ENCODE data around the gene PAPPA2.

The PAPPA2 gene

GRCh38 chr1:176803596-176803995 lies 340.6 kb downstream of the PAPPA2 start:
- H3K4me2 ChIP-seq (ENCODE audit: low read depth, low read length) = no peak overlapping the region
- H3K27me3 ChIP-seq (replicated peaks; ENCODE audit: insufficient read depth, low read length) = no peaks in the 10 kb centered on the region
- H3K27ac ChIP-seq (ENCODE audit: low read length) = no peak overlapping the region
- H3K9ac ChIP-seq (ENCODE audit: low read length) = no peak overlapping the region
- H2AFZ ChIP-seq (ENCODE audit: low read length) = no peak overlapping the region
- no peaks in the 10 kb centered on the region for H3K9me2 ChIP-seq (replicated peaks; ENCODE audit: insufficient read depth, low read length)
- H3K4me1 ChIP-seq (ENCODE audit: low read length) = no peaks in the 10 kb centered on the region
- H3F3A ChIP-seq (ENCODE audit: insufficient read depth, low read length) = no peaks in the 10 kb centered on the region
- DNase-seq = no peak
- no peaks in the 10 kb centered on the region for H3K79me2 ChIP-seq (ENCODE audit: low read length)
- no peak overlapping the region for H3K4me3 ChIP-seq (ENCODE audit: low read length)
- H3K36me3 ChIP-seq (replicated peaks; ENCODE audit: insufficient read depth, low read length) = no peaks in the 10 kb centered on the region
- H3K9me3 ChIP-seq (replicated peaks; ENCODE audit: insufficient read depth, low read length) = no peaks in the 10 kb centered on the region
- TF ChIP-seq EZH2phosphoT487 (IDR thresholded peaks at IDR 0.05; ENCODE audit: low read length) = no peak
- no peak for TF ChIP-seq CTCF (IDR thresholded peaks at IDR 0.05; ENCODE audit: low read length)
- no peaks in the 10 kb centered on the region for H4K20me1 ChIP-seq (ENCODE audit: insufficient read depth, low read length)

DNA sequence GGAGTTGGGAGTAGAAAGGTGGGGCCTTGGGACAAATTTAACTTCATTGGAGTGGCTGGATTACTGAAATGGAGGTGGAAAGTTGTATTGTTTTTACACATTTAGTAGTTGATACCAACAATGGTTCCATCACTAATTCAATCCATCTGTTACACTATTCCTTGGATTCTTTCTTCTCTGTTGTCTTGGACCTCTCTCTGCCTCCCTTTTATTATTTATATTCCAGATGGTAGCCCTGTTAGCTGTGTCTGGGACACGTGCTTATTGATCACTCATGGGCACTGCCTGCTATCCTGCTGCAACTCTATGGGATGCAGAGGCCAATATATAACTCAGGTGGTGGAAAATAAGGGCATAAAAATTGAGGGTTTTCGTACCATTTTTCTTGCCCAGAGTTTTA lies 346.3 kb downstream of the PAPPA2 start:
- no peak overlapping the region for H3K4me2 ChIP-seq (ENCODE audit: low read depth, low read length)
- no peak for DNase-seq
- no peaks in the 10 kb centered on the region for H3F3A ChIP-seq (ENCODE audit: insufficient read depth, low read length)
- no peaks in the 10 kb centered on the region for H4K20me1 ChIP-seq (ENCODE audit: insufficient read depth, low read length)
- H3K9me2 ChIP-seq (replicated peaks; ENCODE audit: insufficient read depth, low read length) = no peaks in the 10 kb centered on the region
- H3K4me3 ChIP-seq (ENCODE audit: low read length) = no peak overlapping the region
- H3K79me2 ChIP-seq (ENCODE audit: low read length) = no peaks in the 10 kb centered on the region
- TF ChIP-seq EZH2phosphoT487 (IDR thresholded peaks at IDR 0.05; ENCODE audit: low read length) = no peak
- no peak for TF ChIP-seq EZH2 (optimal IDR thresholded peaks at IDR 0.05; ENCODE audit: low read depth, low read length)
- no peak for TF ChIP-seq CTCF (IDR thresholded peaks at IDR 0.05; ENCODE audit: low read length)
- H3K4me1 ChIP-seq (ENCODE audit: low read length) = no peaks in the 10 kb centered on the region
- no peak overlapping the region for H2AFZ ChIP-seq (ENCODE audit: low read length)
- H3K9ac ChIP-seq (ENCODE audit: low read length) = no peak overlapping the region
- H3K9me3 ChIP-seq (replicated peaks; ENCODE audit: insufficient read depth, low read length) = no peaks in the 10 kb centered on the region
- H3K27me3 ChIP-seq (replicated peaks; ENCODE audit: insufficient read depth, low read length) = no peaks in the 10 kb centered on the region
- H3K36me3 ChIP-seq (replicated peaks; ENCODE audit: insufficient read depth, low read length) = no peaks in the 10 kb centered on the region
- H3K27ac ChIP-seq (ENCODE audit: low read length) = no peak overlapping the region

GRCh38 chr1:176811511-176812288 lies 348.7 kb downstream of the PAPPA2 start:
- Histone ChIP-seq H3K27me3 (replicated peaks; ENCODE audit: insufficient read depth, low read length) (no peaks in the 10 kb centered on the region), H3K4me1 (ENCODE audit: low read length) (no peaks in the 10 kb centered on the region), H3K9ac (ENCODE audit: low read length) (no peak overlapping the region), H3F3A (ENCODE audit: insufficient read depth, low read length) (no peaks in the 10 kb centered on the region), H2AFZ (ENCODE audit: low read length) (no peak overlapping the region), H3K79me2 (ENCODE audit: low read length) (no peaks in the 10 kb centered on the region), H3K27ac (ENCODE audit: low read length) (no peak overlapping the region), H3K9me3 (replicated peaks; ENCODE audit: insufficient read depth, low read length) (no peaks in the 10 kb centered on the region), H3K4me3 (ENCODE audit: low read length) (no peak overlapping the region), H3K9me2 (replicated peaks; ENCODE audit: insufficient read depth, low read length) (no peaks in the 10 kb centered on the region), H3K4me2 (ENCODE audit: low read depth, low read length) (no peak overlapping the region), H4K20me1 (ENCODE audit: insufficient read depth, low read length) (no peaks in the 10 kb centered on the region), H3K36me3 (replicated peaks; ENCODE audit: insufficient read depth, low read length) (no peaks in the 10 kb centered on the region)
- DNase-seq = no peak
- TF ChIP-seq EZH2 (optimal IDR thresholded peaks at IDR 0.05; ENCODE audit: low read depth, low read length) (no peak), EZH2phosphoT487 (IDR thresholded peaks at IDR 0.05; ENCODE audit: low read length) (no peak), CTCF (IDR thresholded peaks at IDR 0.05; ENCODE audit: low read length) (no peak)

Measured in MM.1S (cell line).